ENCODE results near the gene C16orf87.
"Not testable (repeated sequence)": the region's sequence is repeated elsewhere in the genome, so short reads cannot be mapped to it uniquely, and the experiment has no call there.

Gene C16orf87

GRCh38 chr16:46830902-46831647 is at the start of gene C16orf87:
TSS of gene C16orf87 (minus strand) at chr16:46831180. CDS start at chr16:46831149, 31 bp downstream.
- Mint-ChIP-seq H3K4me3 (peak within 1 kb of the TSS; percentile 95), H3K27me3 (no peaks in the 10 kb centered on the region), H3K27ac (peak within 1 kb of the TSS; percentile 89), H3K9me3 (no peaks in the 10 kb centered on the region), H3K36me3 (peaks cover 6% of the 10 kb centered on the region), H3K4me1 (peaks cover 73% of the 10 kb centered on the region)
- ATAC-seq: peak; percentile 98

GRCh38 chr16:46875243-46875642 is 44.3 kb upstream of the C16orf87 start:
- no peak overlapping the region for H3K4me3 Mint-ChIP-seq
- no peaks in the 10 kb centered on the region for H3K9me3 Mint-ChIP-seq
- no peak overlapping the region for H3K27ac Mint-ChIP-seq
- ATAC-seq: no peak
- H3K27me3 Mint-ChIP-seq: no peaks in the 10 kb centered on the region
- no peaks in the 10 kb centered on the region for H3K4me1 Mint-ChIP-seq
- no peaks in the 10 kb centered on the region for H3K36me3 Mint-ChIP-seq

GRCh38 chr16:46873201-46873600 is 42.2 kb upstream of the C16orf87 start:
- no peaks in the 10 kb centered on the region for H3K9me3 Mint-ChIP-seq
- ATAC-seq: no peak
- no peaks in the 10 kb centered on the region for H3K27me3 Mint-ChIP-seq
- no peak overlapping the region for H3K4me3 Mint-ChIP-seq
- no peak overlapping the region for H3K27ac Mint-ChIP-seq
- no peaks in the 10 kb centered on the region for H3K4me1 Mint-ChIP-seq
- H3K36me3 Mint-ChIP-seq: no peaks in the 10 kb centered on the region

- Mint-ChIP-seq H3K4me1 (no peaks in the 10 kb centered on the region), H3K36me3 (no peaks in the 10 kb centered on the region), H3K9me3 (no peaks in the 10 kb centered on the region), H3K4me3 (no peak overlapping the region), H3K27me3 (no peaks in the 10 kb centered on the region), H3K27ac (no peak overlapping the region)
- ATAC-seq: no peak
These were observed 40.6 kb upstream of the C16orf87 start for GRCh38 chr16:46871597-46871996.

GRCh38 chr16:46868891-46869290 is 37.9 kb upstream of the C16orf87 start:
- not testable (repeated sequence) for H3K4me3 Mint-ChIP-seq, H3K9me3 Mint-ChIP-seq, H3K27ac Mint-ChIP-seq, ATAC-seq, H3K4me1 Mint-ChIP-seq, H3K27me3 Mint-ChIP-seq, H3K36me3 Mint-ChIP-seq

- H3K27me3 Mint-ChIP-seq, H3K27ac Mint-ChIP-seq, H3K4me3 Mint-ChIP-seq, ATAC-seq, H3K36me3 Mint-ChIP-seq, H3K4me1 Mint-ChIP-seq, H3K9me3 Mint-ChIP-seq: not testable (repeated sequence)
These were observed 36.5 kb upstream of the C16orf87 start for GRCh38 chr16:46867486-46867885.

GRCh38 chr16:46866286-46866685 is 35.3 kb upstream of the C16orf87 start:
- Mint-ChIP-seq H3K27me3 (no peaks in the 10 kb centered on the region), H3K27ac (no peak overlapping the region), H3K4me3 (no peak overlapping the region), H3K4me1 (peaks cover 9% of the 10 kb centered on the region), H3K9me3 (peaks cover 2% of the 10 kb centered on the region), H3K36me3 (no peaks in the 10 kb centered on the region)
- no peak for ATAC-seq

- H3K4me3 Mint-ChIP-seq: no peak overlapping the region
- no peak for ATAC-seq
- H3K27ac Mint-ChIP-seq: peak overlapping the region; percentile 17
- no peaks in the 10 kb centered on the region for H3K36me3 Mint-ChIP-seq
- H3K9me3 Mint-ChIP-seq: peaks cover 2% of the 10 kb centered on the region
- no peaks in the 10 kb centered on the region for H3K27me3 Mint-ChIP-seq
- peaks cover 9% of the 10 kb centered on the region for H3K4me1 Mint-ChIP-seq
These were observed 31.8 kb upstream of the C16orf87 start for GRCh38 chr16:46862555-46863447.

- no peaks in the 10 kb centered on the region for H3K27me3 Mint-ChIP-seq
- H3K27ac Mint-ChIP-seq: no peak overlapping the region
- H3K36me3 Mint-ChIP-seq: no peaks in the 10 kb centered on the region
- no peak overlapping the region for H3K4me3 Mint-ChIP-seq
- peaks cover 2% of the 10 kb centered on the region for H3K9me3 Mint-ChIP-seq
- ATAC-seq: no peak
- peaks cover 9% of the 10 kb centered on the region for H3K4me1 Mint-ChIP-seq
These were observed 28.8 kb upstream of the C16orf87 start for GRCh38 chr16:46859719-46860152.

GRCh38 chr16:46858151-46858550 is 27.2 kb upstream of the C16orf87 start:
- no peak overlapping the region for H3K4me3 Mint-ChIP-seq
- H3K4me1 Mint-ChIP-seq: peaks cover 6% of the 10 kb centered on the region
- H3K9me3 Mint-ChIP-seq: peaks cover 2% of the 10 kb centered on the region
- H3K27ac Mint-ChIP-seq: no peak overlapping the region
- H3K27me3 Mint-ChIP-seq: no peaks in the 10 kb centered on the region
- ATAC-seq: no peak
- H3K36me3 Mint-ChIP-seq: no peaks in the 10 kb centered on the region

GRCh38 chr16:46857368-46857945 is 26.5 kb upstream of the C16orf87 start:
- H3K27ac Mint-ChIP-seq: no peak overlapping the region
- no peak overlapping the region for H3K4me3 Mint-ChIP-seq
- no peaks in the 10 kb centered on the region for H3K36me3 Mint-ChIP-seq
- no peaks in the 10 kb centered on the region for H3K27me3 Mint-ChIP-seq
- H3K4me1 Mint-ChIP-seq: peaks cover 6% of the 10 kb centered on the region
- no peak for ATAC-seq
- no peaks in the 10 kb centered on the region for H3K9me3 Mint-ChIP-seq

- no peaks in the 10 kb centered on the region for H3K27me3 Mint-ChIP-seq
- H3K27ac Mint-ChIP-seq: no peak overlapping the region
- H3K4me3 Mint-ChIP-seq: no peak overlapping the region
- ATAC-seq: no peak
- no peaks in the 10 kb centered on the region for H3K9me3 Mint-ChIP-seq
- peaks cover 22% of the 10 kb centered on the region for H3K4me1 Mint-ChIP-seq
- no peaks in the 10 kb centered on the region for H3K36me3 Mint-ChIP-seq
These were observed 24.4 kb upstream of the C16orf87 start for GRCh38 chr16:46855389-46855788.

- no peak for ATAC-seq
- H3K4me1 Mint-ChIP-seq: peaks cover 22% of the 10 kb centered on the region
- H3K36me3 Mint-ChIP-seq: no peaks in the 10 kb centered on the region
- no peaks in the 10 kb centered on the region for H3K27me3 Mint-ChIP-seq
- no peak overlapping the region for H3K4me3 Mint-ChIP-seq
- H3K27ac Mint-ChIP-seq: no peak overlapping the region
- no peaks in the 10 kb centered on the region for H3K9me3 Mint-ChIP-seq
These were observed 23.9 kb upstream of the C16orf87 start for GRCh38 chr16:46854846-46855245.

- Mint-ChIP-seq H3K27ac (peak overlapping the region; percentile 44), H3K4me1 (peaks cover 22% of the 10 kb centered on the region), H3K36me3 (no peaks in the 10 kb centered on the region), H3K9me3 (no peaks in the 10 kb centered on the region), H3K27me3 (no peaks in the 10 kb centered on the region), H3K4me3 (no peak overlapping the region)
- peak; percentile 51 for ATAC-seq
These were observed 22.9 kb upstream of the C16orf87 start for GRCh38 chr16:46853713-46854443.

GRCh38 chr16:46852130-46852529 is 21.1 kb upstream of the C16orf87 start:
- Mint-ChIP-seq H3K27ac (peak overlapping the region; percentile 78), H3K4me3 (no peak overlapping the region), H3K36me3 (no peaks in the 10 kb centered on the region), H3K9me3 (no peaks in the 10 kb centered on the region), H3K27me3 (no peaks in the 10 kb centered on the region), H3K4me1 (peaks cover 22% of the 10 kb centered on the region)
- no peak for ATAC-seq

Measured in stimulated activated memory B cell treated with anti-CD40 and anti-IgM and Interleukin-4, amounts not matched to agents 10 μg/mL and 1 μg/mL and 100 μg/mL, for 72 hours (primary cell).